IPS DF 4.7 (cell line): Measurements from ENCODE around the gene TNNI2.
"Not testable (repeated sequence)": the region's sequence is repeated elsewhere in the genome, so short reads cannot be mapped to it uniquely, and the experiment has no call there.

Experiments used
- DNase-seq: peaks from one replicate; pipeline ENCODE4 v3.0.0-alpha.2; 2013; ENCODE audit warnings: low spot score; ENCODE audit errors: extremely low read depth

The TNNI2 gene

DNA sequence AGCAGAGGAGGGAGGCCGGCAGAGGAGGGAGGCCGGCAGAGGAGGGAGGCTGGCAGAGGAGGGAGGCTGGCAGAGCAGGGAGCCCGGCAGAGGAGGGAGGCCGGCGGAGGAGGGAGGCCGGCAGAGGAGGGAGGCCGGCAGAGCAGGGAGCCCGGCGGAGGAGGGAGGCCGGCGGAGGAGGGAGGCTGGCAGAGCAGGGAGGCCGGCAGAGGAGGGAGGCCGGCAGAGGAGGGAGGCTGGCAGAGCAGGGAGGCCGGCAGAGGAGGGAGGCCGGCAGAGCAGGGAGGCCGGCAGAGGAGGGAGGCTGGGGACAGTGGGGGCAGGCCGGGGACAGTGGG, 35.0 kb downstream of the TNNI2 start:
- not testable (repeated sequence) for DNase-seq

DNA sequence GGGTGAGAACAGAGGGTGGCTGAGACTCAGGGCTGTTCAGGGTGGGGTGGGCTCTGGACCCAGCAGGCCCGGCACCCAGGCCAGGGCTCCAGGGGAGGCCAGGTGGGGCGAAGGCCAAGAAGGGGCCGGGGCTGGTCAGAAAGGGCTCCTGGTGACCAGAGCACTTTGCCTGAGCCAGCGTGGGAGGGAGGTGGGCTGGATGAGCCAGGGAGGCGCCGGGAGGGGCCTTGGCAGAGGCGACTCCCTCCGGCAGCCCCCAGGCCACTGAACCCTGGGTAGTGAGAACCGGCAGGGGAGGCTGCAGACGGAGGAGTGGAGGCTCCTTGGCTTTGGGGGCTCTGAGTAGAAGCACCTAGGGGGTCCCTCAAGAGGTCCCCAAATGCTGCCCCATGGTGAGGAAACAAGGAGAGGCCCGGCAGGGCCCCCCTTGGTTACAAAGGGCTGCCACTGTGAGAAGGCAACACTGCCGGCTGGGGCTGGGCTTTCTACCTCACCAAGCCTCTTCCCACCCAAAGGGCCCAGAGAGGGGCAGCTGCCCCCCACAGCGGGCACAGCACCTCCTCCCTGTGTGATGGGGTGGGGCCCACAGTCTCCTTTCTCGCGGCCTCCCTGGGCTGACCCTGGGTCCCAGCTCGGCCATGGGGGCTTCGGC, 35.8 kb downstream of the TNNI2 start:
- DNase-seq, result not testable (repeated sequence)

DNA sequence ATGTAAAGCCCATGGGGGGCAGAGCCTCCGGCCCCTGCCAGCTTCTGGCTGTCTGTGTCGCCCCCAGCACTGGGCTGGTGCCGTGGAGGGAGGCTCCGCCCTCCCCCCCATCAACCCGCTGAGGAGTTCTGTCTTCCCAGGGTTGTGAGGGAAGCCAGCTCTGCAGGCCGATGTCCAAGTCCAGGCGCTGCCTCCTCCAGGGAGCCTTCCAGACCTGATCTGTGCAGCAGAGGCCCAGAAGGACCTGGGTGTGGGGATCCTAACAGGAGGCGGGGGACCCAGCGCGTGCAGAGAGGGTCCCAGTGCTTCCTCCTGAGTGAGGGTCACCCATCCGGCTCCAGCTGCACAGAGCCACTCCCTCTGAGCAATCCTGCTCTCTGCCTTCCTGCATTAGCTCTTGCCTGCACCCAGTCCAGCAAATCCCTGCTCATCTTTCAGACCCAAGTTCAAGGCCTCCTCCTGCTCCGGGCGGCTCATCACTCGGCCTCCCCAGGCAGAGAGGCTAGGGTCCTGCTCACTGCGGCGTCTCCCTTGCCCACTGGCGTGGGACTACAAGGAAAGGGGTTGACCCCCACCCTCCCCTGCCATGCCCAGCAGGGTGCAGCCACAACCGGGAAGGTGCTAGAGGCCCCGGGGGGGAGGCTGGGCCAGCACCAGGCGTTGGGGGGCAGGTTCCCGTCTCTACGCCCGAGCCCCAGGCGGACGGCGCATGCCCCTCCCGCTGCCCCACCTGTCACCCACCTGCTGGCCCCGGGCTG, 36.5 kb downstream of the TNNI2 start:
- no peak for DNase-seq

DNA sequence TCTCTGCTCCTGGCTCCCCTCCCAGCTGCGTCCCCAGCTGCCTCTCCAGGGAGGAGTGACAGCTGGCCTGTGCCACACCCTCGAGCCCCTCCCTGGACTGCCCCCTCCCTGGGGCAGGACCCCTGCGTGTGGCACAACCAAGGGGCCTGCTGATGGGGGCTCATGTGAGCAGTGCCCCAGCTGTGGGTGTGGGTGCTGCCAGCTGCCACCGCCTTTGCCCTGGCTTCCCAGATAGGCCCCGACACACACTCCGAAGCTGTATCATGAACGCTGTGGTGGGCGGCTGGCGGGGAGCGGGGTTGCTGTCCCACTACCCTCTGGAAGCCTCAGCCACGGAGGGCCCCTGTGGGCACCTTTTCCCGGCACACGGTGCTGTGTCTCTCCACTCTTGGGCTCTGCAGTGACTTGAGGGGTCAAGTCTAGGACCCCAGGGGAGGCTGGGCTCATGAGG, 37.1 kb downstream of the TNNI2 start:
- DNase-seq, result not testable (repeated sequence)

DNA sequence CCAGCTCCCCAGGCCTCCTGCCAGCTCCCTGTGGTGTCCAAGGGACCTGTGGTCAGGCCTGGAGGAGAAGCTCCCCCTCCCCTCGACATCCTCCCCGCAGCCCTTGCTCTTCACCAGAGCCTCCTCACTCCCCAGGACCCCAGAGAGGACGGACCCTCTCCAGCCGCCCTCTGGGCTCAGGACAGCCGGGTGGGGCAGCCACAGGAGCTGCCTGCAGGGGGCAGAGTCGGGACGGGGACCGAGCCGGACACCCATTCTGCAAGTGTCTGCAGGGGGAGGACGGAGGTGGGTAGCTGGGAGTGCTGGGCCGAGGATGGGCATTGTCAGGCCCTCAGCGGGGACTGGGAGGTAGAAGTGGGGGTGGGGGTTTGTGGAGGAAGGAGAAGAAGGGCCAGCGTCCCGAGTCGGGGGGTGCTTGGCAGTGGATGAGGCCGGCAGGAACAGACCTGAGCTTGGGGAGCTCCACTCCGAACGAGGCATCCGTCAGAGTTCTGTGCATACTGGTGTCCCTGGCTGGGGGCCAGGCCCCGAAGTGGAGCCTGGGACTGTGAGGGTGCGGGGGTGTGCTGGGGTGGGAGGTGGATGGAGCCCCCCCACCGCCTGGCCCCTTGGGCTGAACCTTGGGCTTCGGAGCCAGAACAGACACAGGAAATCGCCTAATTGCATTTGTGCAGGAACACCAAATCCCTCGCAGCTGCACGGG, 37.7 kb downstream of the TNNI2 start:
- DNase-seq, result no peak

DNA sequence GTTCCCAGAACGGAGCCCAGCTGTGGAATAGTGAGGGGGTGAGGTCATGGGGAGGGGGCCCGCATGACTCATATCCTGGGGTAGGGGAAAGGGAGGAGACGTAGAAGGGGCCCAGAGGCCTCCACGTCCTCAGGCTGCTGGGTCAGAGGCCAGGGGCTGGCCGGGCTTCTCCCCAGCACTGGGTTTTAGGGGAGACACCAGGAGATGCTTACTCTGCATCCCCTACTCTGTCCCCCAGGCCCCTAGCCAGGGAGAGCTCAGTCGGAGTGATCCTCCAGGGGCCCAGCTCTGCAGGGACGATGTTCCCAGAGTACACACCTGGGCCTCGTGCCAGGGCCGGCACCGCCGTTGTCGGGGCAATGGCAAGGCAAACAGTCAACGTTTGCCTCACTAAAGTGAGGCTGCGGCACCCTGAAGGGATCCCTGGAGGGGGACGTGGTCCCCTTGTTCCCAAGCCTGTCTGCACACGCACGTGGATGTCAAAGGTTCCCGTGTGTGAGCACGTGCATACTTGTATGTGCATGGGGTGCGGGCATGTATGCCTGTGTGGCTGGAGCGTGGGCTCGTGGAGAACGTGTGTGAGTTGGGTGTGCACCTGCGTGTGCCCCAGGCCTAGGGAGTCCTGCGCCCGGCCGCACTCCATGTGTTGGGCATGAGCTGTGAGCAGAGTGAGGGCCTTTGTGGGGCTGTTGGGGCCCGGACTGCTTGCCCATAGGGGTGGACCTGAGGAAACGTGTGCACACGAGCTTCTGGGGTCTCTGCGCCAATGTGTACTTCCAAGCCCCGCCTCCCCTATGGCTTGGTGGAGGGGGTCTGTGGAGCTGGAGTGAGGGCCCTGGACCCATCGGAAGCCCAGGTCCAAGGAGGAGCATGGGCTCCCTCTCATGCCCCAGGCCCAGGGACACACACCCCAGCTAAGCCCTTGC, 38.7 kb downstream of the TNNI2 start:
- no peak for DNase-seq

DNA sequence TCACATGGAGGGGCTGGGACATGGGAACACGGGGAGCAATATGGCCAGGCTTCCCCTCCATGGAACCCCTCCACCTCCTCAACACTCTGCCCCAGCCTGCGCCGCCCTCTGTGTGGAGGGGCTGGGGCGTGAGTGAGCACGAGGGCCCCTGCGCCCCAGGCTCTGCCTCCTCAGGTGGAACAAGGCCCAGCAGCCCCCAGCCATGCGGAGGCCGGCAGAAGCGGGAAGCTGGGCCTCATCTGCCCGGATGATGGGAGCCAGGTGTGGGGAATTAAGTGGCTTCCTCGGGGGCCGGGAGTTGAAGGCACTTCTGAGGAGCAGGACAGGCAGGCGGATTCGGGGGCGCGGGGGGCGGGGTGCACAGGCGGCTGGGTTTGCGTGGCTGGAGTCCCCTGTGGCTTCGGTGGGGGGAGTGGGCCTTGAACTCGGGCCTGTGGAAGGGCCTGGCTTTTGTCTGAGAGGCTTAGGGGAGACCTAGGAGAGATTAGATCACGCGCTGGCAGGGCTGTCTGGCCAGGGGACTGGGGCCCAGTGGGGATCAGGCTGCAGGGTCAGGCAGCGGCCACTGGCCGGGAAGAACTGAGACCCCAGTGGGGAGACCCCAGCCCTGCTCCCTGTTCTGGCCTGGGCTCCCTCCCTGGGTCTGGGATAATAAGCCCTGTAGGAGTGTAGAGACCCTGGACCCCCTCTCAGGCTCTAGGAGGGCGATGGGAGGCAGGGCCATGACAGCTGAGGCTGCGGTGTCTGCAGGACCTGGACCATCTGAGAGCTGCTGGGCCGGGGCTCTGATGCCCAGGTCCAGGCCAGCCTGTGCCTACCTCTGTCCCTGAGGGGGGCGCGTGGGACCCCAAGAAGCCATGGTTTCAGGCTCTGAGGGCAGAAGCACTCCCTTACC, 39.6 kb downstream of the TNNI2 start:
- DNase-seq, result no peak

DNA sequence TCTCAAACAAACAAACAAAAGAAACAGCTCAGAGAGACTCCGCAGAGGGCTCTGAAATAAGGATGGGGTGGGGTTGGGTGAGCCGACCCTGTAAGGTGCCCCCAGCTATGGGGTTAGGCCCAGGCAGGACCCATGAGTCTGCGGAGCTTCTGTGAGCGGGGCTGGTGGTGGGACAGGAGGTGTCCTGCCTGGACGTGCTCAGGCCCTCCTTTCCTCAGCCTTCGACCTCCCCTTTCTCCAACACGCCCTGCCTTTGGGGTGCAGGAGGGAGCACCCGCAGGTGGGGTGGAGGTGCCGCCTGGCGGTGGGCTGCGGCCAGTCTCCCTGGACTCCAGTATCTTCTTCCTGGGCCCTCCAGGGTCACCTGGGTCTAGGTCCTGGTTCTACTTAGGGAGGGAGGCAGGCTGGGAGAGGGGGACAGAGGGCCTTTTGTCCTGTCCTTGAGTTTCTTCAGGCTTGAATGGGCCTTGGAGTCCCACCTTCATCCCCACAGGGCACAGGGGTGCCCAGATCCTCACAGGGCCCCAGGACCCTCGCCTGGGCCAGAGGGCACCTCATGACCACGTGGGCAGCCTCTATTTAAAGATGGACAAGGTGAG, 40.7 kb downstream of the TNNI2 start:
- DNase-seq, result no peak

DNA sequence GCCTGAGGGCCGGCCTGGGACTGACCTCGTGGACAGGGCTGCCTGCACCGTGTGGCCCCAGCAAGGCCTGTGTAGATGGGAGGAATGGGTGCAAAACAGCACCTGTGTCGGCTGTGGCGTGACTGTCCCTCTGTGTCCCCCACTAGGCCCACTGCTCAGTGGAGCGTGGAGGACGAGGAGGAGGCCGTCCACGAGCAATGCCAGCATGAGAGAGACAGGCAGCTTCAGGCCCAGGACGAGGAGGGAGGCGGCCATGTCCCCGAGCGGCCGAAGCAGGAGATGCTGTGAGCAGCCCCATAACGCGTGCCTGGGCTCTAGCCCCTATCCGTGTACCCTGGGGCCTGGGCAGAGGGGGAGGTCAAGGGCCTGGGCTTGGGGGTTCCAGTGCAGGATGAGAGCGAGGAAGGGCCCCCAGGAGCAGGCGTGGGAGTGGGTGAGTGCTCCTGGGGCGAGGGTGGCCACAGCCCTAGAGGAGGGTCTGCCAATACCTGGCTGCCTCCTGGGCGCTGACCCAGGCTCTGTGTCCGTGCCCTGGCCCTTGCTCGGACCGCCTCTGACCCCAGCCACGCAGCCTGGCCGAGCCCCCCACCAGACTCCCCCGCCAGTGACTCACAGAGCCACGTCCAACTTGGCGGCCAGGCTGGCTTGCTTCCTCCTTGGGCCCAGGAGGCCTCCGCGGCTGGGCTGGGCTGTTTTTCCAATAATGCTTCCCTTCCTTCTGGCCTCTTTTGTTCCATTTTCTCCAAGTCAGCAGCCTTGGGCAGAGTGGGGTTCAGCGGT, 41.4 kb downstream of the TNNI2 start:
- DNase-seq, result no peak

DNA sequence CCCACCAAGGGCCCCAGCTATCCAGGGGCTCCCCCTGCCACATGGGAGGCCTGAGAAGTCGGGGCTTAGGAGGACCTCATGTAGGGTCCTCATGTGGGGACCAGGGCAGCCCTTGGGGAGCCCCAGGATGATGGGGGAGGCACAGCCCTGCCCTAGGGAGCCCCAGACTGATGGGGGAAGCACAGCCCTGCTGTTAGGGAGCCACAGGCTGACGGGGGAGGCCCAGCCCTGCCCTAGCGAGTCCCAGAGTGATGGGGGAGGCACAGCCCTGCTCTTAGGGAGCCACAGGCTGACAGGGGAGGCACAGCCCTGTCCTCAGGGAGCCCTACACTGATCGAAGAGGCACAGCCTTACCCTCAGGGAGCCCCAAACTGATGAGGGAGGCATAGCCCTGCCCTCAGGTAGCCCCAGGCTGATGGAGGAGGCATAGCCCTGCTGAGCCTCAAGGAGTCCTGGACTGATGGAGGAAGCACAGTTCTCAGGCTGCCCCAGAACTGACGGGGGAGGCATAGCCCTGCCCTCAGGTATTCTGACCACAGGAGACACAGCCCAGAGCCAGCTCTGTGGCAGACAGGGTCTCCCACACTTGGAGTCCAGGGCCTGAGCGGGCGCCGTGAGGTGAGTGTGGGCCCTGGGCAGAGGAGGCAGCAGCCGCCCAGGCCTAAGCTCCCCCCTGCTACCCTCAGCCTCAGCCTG, 42.1 kb downstream of the TNNI2 start:
- no peak for DNase-seq

DNA sequence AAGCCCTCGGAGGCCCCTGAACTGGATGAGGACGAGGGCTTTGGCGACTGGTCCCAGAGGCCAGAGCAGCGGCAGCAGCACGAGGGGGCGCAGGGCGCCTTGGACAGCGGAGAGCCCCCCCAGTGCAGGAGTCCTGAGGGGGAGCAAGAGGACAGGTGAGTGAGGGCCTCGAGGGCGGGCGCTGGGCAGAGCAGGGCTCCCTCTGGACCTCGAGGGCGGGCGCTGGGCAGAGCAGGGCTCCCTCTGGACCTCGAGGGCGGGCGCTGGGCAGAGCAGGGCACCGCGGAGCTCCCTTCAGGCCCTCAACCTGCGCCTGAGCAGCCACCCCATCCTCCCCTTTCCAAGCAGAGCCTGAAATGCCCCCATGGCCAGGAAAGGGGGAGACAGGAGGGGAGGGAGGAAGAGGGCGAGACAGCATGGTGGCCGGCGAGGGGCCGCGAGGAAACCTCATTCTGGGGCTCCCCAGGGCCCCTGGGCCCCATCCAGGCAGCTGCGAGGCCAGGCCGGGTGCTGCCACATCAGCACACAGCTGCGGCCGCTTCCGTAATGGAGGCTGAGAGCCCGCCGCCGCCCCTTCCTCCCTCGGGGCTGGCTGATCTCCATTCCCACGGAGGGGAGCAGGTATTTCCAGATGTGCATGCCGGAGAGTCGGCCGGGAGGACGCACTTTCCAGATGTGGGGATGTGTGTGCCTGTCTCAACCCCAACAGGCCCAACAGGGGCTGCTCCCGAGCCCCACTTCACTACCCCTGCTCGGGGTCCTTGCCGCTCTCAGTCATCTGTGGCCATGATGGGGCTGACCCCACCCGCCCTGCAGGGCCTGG, 42.9 kb downstream of the TNNI2 start:
- DNase-seq, result no peak

DNA sequence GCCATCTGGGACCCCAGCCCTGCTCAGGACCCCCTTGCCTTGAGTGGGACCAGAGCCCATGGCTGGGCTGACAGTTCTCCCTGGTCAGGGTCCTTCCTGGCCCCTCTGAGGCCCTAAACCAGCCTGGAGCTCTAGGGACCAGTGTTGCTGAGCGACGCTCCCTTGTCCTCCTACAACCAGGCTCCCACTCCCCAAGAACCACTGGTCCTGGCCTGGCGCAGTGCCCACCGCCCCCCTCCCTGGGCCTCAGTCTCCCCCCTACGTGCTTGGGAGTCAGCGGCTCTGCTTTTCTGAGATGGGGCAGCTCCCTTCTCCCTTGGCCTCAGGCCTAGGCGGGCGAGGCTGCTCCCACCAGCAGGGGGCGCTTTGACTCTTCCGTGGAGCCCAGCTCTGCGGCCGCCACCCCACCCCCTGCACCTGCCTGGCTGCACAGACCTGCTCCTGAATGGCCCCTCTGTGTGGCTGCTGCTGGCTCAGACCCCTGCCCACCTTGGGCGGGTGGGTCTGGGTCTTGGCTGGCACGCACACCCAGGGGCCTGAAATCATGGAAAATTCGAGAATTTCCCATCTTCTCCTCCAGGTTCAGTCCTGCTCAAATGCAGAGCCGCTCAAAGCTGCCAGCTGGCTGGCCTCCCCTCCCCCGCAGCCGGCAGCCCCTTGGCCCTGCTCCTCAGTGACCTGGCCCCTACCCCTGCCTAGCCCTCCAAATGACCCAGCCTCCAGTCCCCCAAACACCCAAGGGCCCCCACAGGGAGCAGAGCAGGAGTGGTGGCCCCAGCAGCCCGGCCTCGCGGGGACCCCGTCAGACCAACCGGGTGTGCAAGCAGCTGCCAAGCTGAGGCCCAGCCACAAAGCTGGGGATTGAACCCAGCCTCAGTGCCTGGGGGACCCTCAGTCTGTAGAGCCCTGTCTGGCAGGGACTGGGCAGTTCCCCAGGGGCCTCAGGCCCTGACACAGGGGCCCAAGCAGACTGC, 43.8 kb downstream of the TNNI2 start:
- DNase-seq, result no peak

DNA sequence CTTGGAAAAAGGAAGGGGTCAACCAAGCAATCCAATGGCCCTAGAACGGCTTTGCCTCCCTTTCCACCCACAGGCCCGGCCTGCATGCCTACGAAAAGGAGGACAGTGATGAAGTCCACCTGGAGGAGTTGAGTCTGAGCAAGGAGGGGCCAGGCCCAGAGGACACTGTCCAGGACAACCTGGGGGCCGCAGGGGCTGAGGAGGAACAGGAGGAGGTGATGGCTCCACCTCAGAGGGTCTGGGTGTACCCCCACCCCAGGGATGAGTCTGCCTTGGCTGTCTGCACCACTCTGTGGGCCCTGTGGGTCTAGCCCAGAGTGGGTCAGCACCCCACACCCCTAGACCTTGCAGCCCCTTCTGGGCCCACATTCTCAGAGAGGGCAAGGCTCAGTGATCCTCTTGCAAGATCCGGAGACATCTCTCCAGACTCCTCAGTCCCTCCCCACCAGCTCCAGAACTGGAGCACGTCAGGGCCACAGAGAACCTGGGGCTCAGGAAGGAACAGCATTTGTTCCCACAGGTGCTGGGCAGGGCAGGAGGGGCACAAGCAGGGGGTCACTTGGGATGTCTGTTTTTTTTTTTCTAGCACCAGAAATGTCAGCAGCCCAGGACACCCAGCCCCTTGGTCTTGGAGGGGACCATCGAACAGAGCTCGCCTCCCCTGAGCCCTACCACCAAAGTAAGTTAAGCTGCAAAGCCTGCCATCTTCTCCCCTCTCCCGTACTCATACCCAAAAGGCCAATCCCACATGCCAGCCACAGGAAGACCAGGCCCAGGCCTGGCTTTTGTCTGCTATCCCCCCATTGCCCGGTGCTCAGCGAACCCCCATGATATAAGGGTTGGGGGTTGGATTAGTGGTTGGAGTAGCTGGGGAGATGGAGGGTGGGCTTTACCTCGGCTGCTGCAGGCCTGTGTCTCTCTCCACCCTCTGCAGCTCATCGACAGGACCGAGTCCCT, 44.8 kb downstream of the TNNI2 start:
- no peak for DNase-seq

DNA sequence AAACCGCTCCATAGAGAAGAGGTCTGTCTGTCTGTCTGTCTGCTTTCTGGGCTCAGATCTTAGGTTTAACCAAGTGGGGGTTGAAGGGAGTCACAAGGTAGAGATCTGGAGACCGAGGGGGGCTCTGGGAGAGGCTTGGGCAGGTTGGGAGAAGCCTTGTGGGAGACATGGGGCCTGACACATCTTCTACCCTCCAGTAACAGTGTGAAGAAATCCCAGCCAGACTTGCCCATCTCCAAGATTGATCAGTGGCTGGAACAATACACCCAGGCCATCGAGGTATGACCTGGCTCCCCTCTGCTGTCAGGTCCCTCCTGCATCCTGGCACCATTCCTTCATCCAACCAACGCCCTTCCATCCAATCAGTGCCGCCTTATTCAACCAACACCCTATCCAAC, 45.5 kb downstream of the TNNI2 start:
- DNase-seq, result no peak

DNA sequence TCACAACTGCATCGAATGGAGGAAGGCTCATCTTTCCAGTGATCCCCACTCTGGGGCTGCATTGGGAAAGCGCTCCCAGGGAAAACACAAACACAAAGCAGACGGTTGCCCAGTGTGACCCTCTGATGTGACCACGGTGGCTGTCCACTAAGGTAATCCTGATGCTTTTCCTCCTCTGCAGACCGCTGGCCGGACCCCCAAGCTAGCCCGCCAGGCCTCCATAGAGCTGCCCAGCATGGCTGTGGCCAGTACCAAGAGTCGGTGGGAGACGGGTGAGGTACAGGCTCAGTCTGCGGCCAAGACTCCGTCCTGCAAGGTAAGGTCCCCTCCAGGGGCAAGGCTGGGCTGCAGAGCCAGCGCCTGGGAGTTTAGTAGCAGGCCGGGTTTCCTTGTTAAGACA, 47.8 kb downstream of the TNNI2 start:
- not testable (repeated sequence) for DNase-seq
